ENCODE measurements around the gene RFX4.

- TF ChIP-seq CTCF (IDR thresholded peaks at IDR 0.05) (no peak), POLR2AphosphoS5 (IDR thresholded peaks at IDR 0.05) (no peak)
These were observed 185.4 kb downstream of the RFX4 start for GRCh38 chr12:106767954-106768822.
